GM23338 (cell line): Measurements from ENCODE around the gene HOXB6. TPM values are rescaled to one million over a fixed set of nuclear protein-coding genes. Genes with fewer than 3 reads are reported as not detected.

Experiments used
- ATAC-seq: fragments of 200-7000 bp; cut with Tn5 transposase; 3 replicates; pipeline ENCODE4 v1.9.1; 2020
- DNase-seq: peaks from one replicate; pipeline ENCODE4 v3.0.0-alpha.2; 2015; ENCODE audit warnings: low spot score
- H2AFZ ChIP-seq: fragments of 200-600 bp; sonication (generic); 2 replicates; pipeline ENCODE4 v1.8.0; 2016; ENCODE audit warnings: antibody characterized with exemption, mild to moderate bottlenecking, moderate library complexity
- H3F3A ChIP-seq: fragments of 200-600 bp; sonication (generic); replicated peaks from 2 replicates; pipeline ENCODE4 v1.8.0; 2017; ENCODE audit warnings: antibody characterized with exemption, mixed run types, low read depth
- H3K27ac ChIP-seq: fragments of 200-600 bp; sonication (generic); 2 replicates; pipeline ENCODE4 v1.6.1; 2016; ENCODE audit warnings: low read depth
- H3K27me3 ChIP-seq: fragments of 200-600 bp; sonication (generic); 2 replicates; pipeline ENCODE4 v1.8.0; 2016; ENCODE audit warnings: mild to moderate bottlenecking, mixed run types, moderate library complexity; ENCODE audit not compliant: insufficient read depth
- H3K36me3 ChIP-seq: fragments of 200-600 bp; sonication (generic); 2 replicates; pipeline ENCODE4 v1.8.0; 2016; ENCODE audit warnings: mild to moderate bottlenecking; ENCODE audit not compliant: insufficient read depth
- H3K4me1 ChIP-seq: fragments of 200-600 bp; sonication (generic); 2 replicates; pipeline ENCODE4 v1.8.0; 2016; ENCODE audit warnings: mild to moderate bottlenecking, moderate library complexity; ENCODE audit not compliant: insufficient read depth
- H3K4me2 ChIP-seq: fragments of 200-600 bp; sonication (generic); 2 replicates; pipeline ENCODE4 v1.7.1; 2017; ENCODE audit warnings: mixed run types
- H3K4me3 ChIP-seq: fragments of 200-600 bp; sonication (generic); 2 replicates; pipeline ENCODE4 v1.6.1; 2016; ENCODE audit warnings: mixed run types
- H3K79me2 ChIP-seq: fragments of 200-600 bp; sonication (generic); replicated peaks from 2 replicates; pipeline ENCODE4 v1.8.0; 2017; ENCODE audit warnings: mild to moderate bottlenecking; ENCODE audit not compliant: insufficient read depth
- H3K9me2 ChIP-seq: fragments of 200-600 bp; sonication (generic); 2 replicates; pipeline ENCODE4 v1.8.0; 2017; ENCODE audit not compliant: insufficient read depth
- H4K20me1 ChIP-seq: fragments of 200-600 bp; sonication (generic); replicated peaks from 2 replicates; pipeline ENCODE4 v1.8.0; 2017; ENCODE audit warnings: mild to moderate bottlenecking; ENCODE audit not compliant: insufficient read depth
- H3K27ac Mint-ChIP-seq: 2 replicates; pipeline ENCODE4 v1.8.0; 2020; ENCODE audit warnings: inconsistent platforms, mild to moderate bottlenecking, moderate library complexity, mixed read lengths
- H3K27me3 Mint-ChIP-seq: 3 replicates; pipeline ENCODE4 v1.8.0; 2022; ENCODE audit warnings: low read depth, mild to moderate bottlenecking, moderate library complexity, mixed read lengths, inconsistent platforms; ENCODE audit not compliant: insufficient read depth, poor library complexity
- H3K36me3 Mint-ChIP-seq: 3 replicates; pipeline ENCODE4 v1.8.0; 2021; ENCODE audit warnings: low read depth, mild to moderate bottlenecking, inconsistent platforms, moderate library complexity, mixed read lengths
- H3K4me1 Mint-ChIP-seq: 3 replicates; pipeline ENCODE4 v1.8.0; 2020; ENCODE audit warnings: mild to moderate bottlenecking, inconsistent platforms, mixed read lengths
- H3K4me3 Mint-ChIP-seq: 3 replicates; pipeline ENCODE4 v1.8.0; 2021; ENCODE audit warnings: moderate library complexity, mild to moderate bottlenecking, inconsistent platforms, mixed read lengths
- H3K9me3 Mint-ChIP-seq: 3 replicates; pipeline ENCODE4 v1.8.0; 2020; ENCODE audit warnings: moderate library complexity, mild to moderate bottlenecking, inconsistent platforms, mixed read lengths
- CREB1 ChIP-seq: fragments of 250-450 bp; sonication (Bioruptor Pico); IDR thresholded peaks from 2 replicates; pipeline ENCODE4 v1.5.0; 2020; ENCODE audit warnings: low read depth, mild to moderate bottlenecking, moderate library complexity
- CTCF ChIP-seq, 2 experiments: fragments of 200-600 bp in 1 of 2; sonication (generic) in 1 of 2; conservative IDR thresholded peaks; 2 replicates each; pipeline versions ENCODE4 v1.5.1 to v1.6.1; 2016 to 2017; ENCODE audit warnings: antibody characterized with exemption in 2 of 2, low read depth in 2 of 2, mild to moderate bottlenecking in 2 of 2, moderate library complexity in 1 of 2
- EZH2 ChIP-seq: fragments of 200-600 bp; sonication (generic); IDR thresholded peaks from one replicate; pipeline ENCODE4 v1.8.0; 2017; ENCODE audit warnings: antibody characterized with exemption, mild to moderate bottlenecking, low read depth; ENCODE audit not compliant: unreplicated experiment
- EZH2phosphoT487 ChIP-seq: fragments of 200-600 bp; sonication (generic); IDR thresholded peaks from one replicate; pipeline ENCODE4 v1.8.1; 2018; ENCODE audit warnings: antibody characterized with exemption; ENCODE audit not compliant: unreplicated experiment
- JUNB ChIP-seq: IDR thresholded peaks from one replicate; pipeline ENCODE4 v1.6.1; 2016; ENCODE audit warnings: antibody characterized with exemption; ENCODE audit not compliant: unreplicated experiment
- NANOG ChIP-seq: IDR thresholded peaks from 2 replicates; pipeline ENCODE4 v1.6.1; 2016; ENCODE audit warnings: antibody characterized with exemption, borderline replicate concordance
- POLR2AphosphoS5 ChIP-seq: IDR thresholded peaks from 2 replicates; pipeline ENCODE4 v1.6.1; 2016; ENCODE audit warnings: antibody characterized with exemption, low read depth
- REST ChIP-seq: IDR thresholded peaks from one replicate; pipeline ENCODE4 v1.6.1; 2018; ENCODE audit warnings: antibody characterized with exemption; ENCODE audit not compliant: unreplicated experiment
- STAT1 ChIP-seq: IDR thresholded peaks from one replicate; pipeline ENCODE4 v1.6.1; 2016; ENCODE audit warnings: antibody characterized with exemption; ENCODE audit not compliant: unreplicated experiment
- ZNF114 ChIP-seq: fragments of 250-450 bp; sonication (Bioruptor Pico); IDR thresholded peaks from 2 replicates; pipeline ENCODE4 v1.5.0; 2020; ENCODE audit warnings: mild to moderate bottlenecking, moderate library complexity
- ZNF331 ChIP-seq: fragments of 250-450 bp; sonication (Bioruptor Pico); IDR thresholded peaks from 2 replicates; pipeline ENCODE4 v1.5.0; 2020; ENCODE audit warnings: low read depth, mild to moderate bottlenecking, moderate library complexity
- polyA plus RNA-seq: library from polyadenylated mRNA; unstranded; fragments of >200 nt; fragmentation: Nextera tagmentation; extraction: Ambion mirVana; gene quantifications from 2 replicates; pipeline ENCODE4 v1.2.1, GENCODE V29; 2016
- total RNA-seq: library from RNA; depleted of rRNA; stranded (reverse); fragments of >200 nt; shearing (Covaris generic); gene quantifications from 2 replicates; pipeline ENCODE4 v1.2.3, GENCODE V29; 2014
- TF ChIP-seq, protein P1 (sequence below): IDR thresholded peaks from 2 replicates; pipeline ENCODE4 v1.6.1; 2016; ENCODE audit warnings: antibody characterized with exemption
- TF ChIP-seq, protein P2 (sequence below): fragments of 250-450 bp; sonication (Bioruptor Pico); IDR thresholded peaks from 2 replicates; pipeline ENCODE4 v1.5.0; 2020; ENCODE audit warnings: mild to moderate bottlenecking, moderate library complexity

Gene HOXB6
- total and polyA plus RNA-seq, 2 experiments from 2014 or later: not detected

- no peak for ATAC-seq
- H3K4me3 ChIP-seq: no peak overlapping the region
Measured at GRCh38 chr17:48579471-48579759, 25.4 kb downstream of the HOXB6 start.

More at GRCh38 chr17:48579471-48579759, 25.4 kb downstream of the HOXB6 start:
- Histone ChIP-seq H3K4me2 (no peak overlapping the region), H3K27me3 (peaks cover 100% of the 10 kb centered on the region), H3K27ac (no peak overlapping the region), H2AFZ (no peak overlapping the region), H3F3A (peaks cover 58% of the 10 kb centered on the region), H3K9me2 (no peaks in the 10 kb centered on the region), H3K79me2 (no peaks in the 10 kb centered on the region), H3K4me1 (peaks cover 54% of the 10 kb centered on the region; the same call in 1 of the 2 replicates), H4K20me1 (peaks cover 63% of the 10 kb centered on the region), H3K36me3 (no peaks in the 10 kb centered on the region)
- Mint-ChIP-seq H3K27ac (no peak overlapping the region), H3K4me1 (peaks cover 27% of the 10 kb centered on the region), H3K4me3 (no peak overlapping the region), H3K36me3 (no peaks in the 10 kb centered on the region), H3K9me3 (peaks cover 10% of the 10 kb centered on the region), H3K27me3 (peaks cover 64% of the 10 kb centered on the region)
- TF ChIP-seq REST (no peak), EZH2 (no peak), EZH2phosphoT487 (no peak), NANOG (no peak), ZNF331 (no peak), CTCF (conservative IDR thresholded peaks at IDR 0.05; ENCODE audit: low read depth in 2 of 2) (no peak), POLR2AphosphoS5 (no peak), JUNB (no peak), CREB1 (no peak), STAT1 (no peak), ZNF114 (CRISPR knock-in tag) (no peak)
- TF ChIP-seq, protein P1, sequence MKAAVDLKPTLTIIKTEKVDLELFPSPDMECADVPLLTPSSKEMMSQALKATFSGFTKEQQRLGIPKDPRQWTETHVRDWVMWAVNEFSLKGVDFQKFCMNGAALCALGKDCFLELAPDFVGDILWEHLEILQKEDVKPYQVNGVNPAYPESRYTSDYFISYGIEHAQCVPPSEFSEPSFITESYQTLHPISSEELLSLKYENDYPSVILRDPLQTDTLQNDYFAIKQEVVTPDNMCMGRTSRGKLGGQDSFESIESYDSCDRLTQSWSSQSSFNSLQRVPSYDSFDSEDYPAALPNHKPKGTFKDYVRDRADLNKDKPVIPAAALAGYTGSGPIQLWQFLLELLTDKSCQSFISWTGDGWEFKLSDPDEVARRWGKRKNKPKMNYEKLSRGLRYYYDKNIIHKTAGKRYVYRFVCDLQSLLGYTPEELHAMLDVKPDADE: no peak
- TF ChIP-seq, protein P2, sequence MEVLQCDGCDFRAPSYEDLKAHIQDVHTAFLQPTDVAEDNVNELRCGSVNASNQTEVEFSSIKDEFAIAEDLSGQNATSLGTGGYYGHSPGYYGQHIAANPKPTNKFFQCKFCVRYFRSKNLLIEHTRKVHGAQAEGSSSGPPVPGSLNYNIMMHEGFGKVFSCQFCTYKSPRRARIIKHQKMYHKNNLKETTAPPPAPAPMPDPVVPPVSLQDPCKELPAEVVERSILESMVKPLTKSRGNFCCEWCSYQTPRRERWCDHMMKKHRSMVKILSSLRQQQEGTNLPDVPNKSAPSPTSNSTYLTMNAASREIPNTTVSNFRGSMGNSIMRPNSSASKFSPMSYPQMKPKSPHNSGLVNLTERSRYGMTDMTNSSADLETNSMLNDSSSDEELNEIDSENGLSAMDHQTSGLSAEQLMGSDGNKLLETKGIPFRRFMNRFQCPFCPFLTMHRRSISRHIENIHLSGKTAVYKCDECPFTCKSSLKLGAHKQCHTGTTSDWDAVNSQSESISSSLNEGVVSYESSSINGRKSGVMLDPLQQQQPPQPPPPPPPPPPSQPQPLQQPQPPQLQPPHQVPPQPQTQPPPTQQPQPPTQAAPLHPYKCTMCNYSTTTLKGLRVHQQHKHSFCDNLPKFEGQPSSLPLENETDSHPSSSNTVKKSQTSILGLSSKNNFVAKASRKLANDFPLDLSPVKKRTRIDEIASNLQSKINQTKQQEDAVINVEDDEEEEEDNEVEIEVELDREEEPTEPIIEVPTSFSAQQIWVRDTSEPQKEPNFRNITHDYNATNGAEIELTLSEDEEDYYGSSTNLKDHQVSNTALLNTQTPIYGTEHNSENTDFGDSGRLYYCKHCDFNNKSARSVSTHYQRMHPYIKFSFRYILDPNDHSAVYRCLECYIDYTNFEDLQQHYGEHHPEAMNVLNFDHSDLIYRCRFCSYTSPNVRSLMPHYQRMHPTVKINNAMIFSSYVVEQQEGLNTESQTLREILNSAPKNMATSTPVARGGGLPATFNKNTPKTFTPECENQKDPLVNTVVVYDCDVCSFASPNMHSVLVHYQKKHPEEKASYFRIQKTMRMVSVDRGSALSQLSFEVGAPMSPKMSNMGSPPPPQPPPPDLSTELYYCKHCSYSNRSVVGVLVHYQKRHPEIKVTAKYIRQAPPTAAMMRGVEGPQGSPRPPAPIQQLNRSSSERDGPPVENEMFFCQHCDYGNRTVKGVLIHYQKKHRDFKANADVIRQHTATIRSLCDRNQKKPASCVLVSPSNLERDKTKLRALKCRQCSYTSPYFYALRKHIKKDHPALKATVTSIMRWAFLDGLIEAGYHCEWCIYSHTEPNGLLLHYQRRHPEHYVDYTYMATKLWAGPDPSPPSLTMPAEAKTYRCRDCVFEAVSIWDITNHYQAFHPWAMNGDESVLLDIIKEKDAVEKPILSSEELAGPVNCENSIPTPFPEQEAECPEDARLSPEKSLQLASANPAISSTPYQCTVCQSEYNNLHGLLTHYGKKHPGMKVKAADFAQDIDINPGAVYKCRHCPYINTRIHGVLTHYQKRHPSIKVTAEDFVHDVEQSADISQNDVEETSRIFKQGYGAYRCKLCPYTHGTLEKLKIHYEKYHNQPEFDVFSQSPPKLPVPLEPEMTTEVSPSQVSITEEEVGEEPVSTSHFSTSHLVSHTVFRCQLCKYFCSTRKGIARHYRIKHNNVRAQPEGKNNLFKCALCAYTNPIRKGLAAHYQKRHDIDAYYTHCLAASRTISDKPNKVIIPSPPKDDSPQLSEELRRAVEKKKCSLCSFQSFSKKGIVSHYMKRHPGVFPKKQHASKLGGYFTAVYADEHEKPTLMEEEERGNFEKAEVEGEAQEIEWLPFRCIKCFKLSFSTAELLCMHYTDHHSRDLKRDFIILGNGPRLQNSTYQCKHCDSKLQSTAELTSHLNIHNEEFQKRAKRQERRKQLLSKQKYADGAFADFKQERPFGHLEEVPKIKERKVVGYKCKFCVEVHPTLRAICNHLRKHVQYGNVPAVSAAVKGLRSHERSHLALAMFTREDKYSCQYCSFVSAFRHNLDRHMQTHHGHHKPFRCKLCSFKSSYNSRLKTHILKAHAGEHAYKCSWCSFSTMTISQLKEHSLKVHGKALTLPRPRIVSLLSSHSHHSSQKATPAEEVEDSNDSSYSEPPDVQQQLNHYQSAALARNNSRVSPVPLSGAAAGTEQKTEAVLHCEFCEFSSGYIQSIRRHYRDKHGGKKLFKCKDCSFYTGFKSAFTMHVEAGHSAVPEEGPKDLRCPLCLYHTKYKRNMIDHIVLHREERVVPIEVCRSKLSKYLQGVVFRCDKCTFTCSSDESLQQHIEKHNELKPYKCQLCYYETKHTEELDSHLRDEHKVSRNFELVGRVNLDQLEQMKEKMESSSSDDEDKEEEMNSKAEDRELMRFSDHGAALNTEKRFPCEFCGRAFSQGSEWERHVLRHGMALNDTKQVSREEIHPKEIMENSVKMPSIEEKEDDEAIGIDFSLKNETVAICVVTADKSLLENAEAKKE (CRISPR knock-in tag): no peak
- no peak for DNase-seq
